ENCODE measurements around the gene HYAL2.

The HYAL2 gene

DNA sequence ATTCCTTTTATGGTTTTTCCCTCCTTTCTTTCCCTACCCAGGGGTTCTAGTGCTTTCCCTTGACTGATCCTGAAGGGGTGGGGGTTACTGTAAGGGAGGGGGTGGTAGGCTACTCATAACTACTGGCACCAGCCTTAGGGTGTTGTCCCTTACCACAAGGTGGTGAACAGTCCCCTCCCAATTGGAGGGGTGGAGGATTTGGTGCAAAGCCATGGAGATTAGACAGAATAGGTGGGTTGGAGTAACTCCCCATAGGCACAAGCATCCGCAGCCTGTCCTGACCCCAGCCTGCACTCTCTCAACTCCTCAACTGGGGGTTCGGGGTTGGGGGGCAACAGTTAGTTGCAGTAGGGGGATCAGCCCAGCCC, 2.6 kb upstream of the HYAL2 start:
- Mint-ChIP-seq H3K4me3 (no peak overlapping the region), H3K9me3 (no peaks in the 10 kb centered on the region), H3K27ac (no peak overlapping the region), H3K36me3 (ENCODE audit: low read depth) (no peaks in the 10 kb centered on the region), H3K27me3 (ENCODE audit: low read depth, poor library complexity) (peaks cover 9% of the 10 kb centered on the region), H3K4me1 (peaks cover 40% of the 10 kb centered on the region)
- TF ChIP-seq, protein P1, sequence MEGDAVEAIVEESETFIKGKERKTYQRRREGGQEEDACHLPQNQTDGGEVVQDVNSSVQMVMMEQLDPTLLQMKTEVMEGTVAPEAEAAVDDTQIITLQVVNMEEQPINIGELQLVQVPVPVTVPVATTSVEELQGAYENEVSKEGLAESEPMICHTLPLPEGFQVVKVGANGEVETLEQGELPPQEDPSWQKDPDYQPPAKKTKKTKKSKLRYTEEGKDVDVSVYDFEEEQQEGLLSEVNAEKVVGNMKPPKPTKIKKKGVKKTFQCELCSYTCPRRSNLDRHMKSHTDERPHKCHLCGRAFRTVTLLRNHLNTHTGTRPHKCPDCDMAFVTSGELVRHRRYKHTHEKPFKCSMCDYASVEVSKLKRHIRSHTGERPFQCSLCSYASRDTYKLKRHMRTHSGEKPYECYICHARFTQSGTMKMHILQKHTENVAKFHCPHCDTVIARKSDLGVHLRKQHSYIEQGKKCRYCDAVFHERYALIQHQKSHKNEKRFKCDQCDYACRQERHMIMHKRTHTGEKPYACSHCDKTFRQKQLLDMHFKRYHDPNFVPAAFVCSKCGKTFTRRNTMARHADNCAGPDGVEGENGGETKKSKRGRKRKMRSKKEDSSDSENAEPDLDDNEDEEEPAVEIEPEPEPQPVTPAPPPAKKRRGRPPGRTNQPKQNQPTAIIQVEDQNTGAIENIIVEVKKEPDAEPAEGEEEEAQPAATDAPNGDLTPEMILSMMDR (IDR thresholded peaks at IDR 0.05), result no peak
- DNase-seq, result no peak

DNA sequence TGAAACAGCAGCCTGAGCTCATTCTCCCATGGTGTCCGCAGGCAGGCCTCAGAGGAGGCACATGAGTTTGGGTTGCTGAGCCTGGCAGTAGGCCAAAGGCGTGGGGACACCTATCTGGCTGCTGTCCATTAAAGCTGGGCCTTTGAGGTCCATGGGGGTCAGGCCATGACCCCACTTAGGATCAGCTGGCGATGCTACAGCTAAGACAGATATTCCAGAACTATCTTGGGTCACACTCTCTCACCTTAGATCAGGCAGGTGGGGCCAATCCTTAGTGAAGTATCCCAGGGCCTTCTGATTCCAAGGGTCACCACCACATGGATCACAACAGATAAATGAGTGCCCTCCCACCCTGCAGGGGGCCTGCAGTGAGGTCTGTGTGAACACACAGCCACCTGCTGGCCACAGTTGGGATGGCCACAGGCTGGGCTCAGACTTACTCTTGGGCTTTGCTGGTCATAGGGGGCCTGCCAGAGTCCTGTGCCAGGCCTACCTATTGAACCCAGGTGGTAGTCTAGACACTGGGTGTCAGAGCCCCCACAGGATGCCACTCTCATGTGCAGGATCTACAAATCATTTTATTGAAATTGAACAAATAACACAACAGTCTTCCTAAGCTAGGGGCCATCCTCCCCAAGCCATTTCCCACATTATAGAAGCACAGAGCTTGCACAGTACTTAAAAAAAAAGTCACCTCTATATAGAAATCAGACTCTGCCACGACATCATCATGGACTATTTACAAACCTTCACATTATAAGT, 2.0 kb upstream of the HYAL2 start:
- Mint-ChIP-seq H3K4me3 (peak overlapping the region; percentile 34), H3K36me3 (ENCODE audit: low read depth) (peaks cover 3% of the 10 kb centered on the region), H3K27me3 (ENCODE audit: low read depth, poor library complexity) (peaks cover 9% of the 10 kb centered on the region), H3K27ac (no peak overlapping the region), H3K9me3 (no peaks in the 10 kb centered on the region), H3K4me1 (peaks cover 46% of the 10 kb centered on the region)
- TF ChIP-seq, protein P1 (IDR thresholded peaks at IDR 0.05), result peak; percentile 87
- DNase-seq, result peak; percentile 85

GRCh38 chr3:50323614-50324199, 1.2 kb upstream of the HYAL2 start:
- Mint-ChIP-seq H3K27ac (no peak overlapping the region), H3K4me3 (no peak overlapping the region)

DNA sequence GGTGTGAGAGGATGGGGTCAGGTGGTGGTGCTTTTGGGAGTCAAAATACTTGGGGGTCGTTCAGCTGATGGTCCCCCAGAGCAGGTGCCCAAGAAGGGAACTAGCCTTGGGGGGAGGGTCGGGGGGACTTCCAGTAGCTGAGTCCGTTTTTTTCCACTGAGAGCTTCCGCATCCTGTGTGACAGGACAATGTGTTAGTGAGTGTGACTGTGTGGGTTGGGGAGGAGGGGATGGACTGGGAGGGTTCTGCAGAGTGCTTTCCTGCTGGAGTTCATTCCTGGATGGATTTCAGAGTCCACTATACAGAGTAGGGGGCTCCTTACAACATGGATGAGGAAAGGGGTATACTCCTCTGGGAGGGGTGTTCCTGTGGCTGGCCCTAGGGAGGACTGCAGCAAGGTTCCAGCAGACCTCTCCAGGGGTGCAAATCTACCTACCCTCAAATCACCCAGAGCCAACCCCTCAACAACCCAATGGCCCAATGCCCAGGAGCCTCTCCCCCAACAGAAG, 601 bp upstream of the HYAL2 start:
- no peak overlapping the region for H3K27ac Mint-ChIP-seq
- no peak for DNase-seq
- H3K4me3 Mint-ChIP-seq, result peak overlapping the region; percentile 84
- no peaks in the 10 kb centered on the region for H3K9me3 Mint-ChIP-seq
- H3K4me1 Mint-ChIP-seq, result peaks cover 54% of the 10 kb centered on the region
- TF ChIP-seq, protein P1 (IDR thresholded peaks at IDR 0.05), result no peak
- peaks cover 16% of the 10 kb centered on the region for H3K36me3 Mint-ChIP-seq (ENCODE audit: low read depth)
- peaks cover 9% of the 10 kb centered on the region for H3K27me3 Mint-ChIP-seq (ENCODE audit: low read depth, poor library complexity)

More at GRCh38 chr3:50323614-50324199, 1.2 kb upstream of the HYAL2 start:
- Mint-ChIP-seq H3K9me3 (no peaks in the 10 kb centered on the region), H3K36me3 (ENCODE audit: low read depth) (peaks cover 12% of the 10 kb centered on the region), H3K27me3 (ENCODE audit: low read depth, poor library complexity) (peaks cover 9% of the 10 kb centered on the region), H3K4me1 (peaks cover 54% of the 10 kb centered on the region)
- no peak for DNase-seq
- TF ChIP-seq, protein P1 (IDR thresholded peaks at IDR 0.05), result no peak

- DNase-seq, result no peak
- peaks cover 16% of the 10 kb centered on the region for H3K36me3 Mint-ChIP-seq (ENCODE audit: low read depth)
- H3K27ac Mint-ChIP-seq, result no peak overlapping the region
- TF ChIP-seq, protein P1 (IDR thresholded peaks at IDR 0.05), result no peak
- peak overlapping the region; percentile 84 for H3K4me3 Mint-ChIP-seq
- H3K9me3 Mint-ChIP-seq, result no peaks in the 10 kb centered on the region
- H3K4me1 Mint-ChIP-seq, result peaks cover 56% of the 10 kb centered on the region
- peaks cover 9% of the 10 kb centered on the region for H3K27me3 Mint-ChIP-seq (ENCODE audit: low read depth, poor library complexity)
Measured at GRCh38 chr3:50322115-50322385, 495 bp downstream of the HYAL2 start.

All from nephron progenitor cell (in vitro differentiated cells).